B cell (primary cell): ENCODE results near the gene MORF4L1.

Experiments used
- CTCF ChIP-seq: fragments of 200-600 bp; IDR thresholded peaks from one replicate; pipeline ENCODE4 v1.8.0; 2022; ENCODE audit warnings: antibody characterized with exemption, mild to moderate bottlenecking
- EZH2 ChIP-seq: IDR thresholded peaks from 2 replicates; pipeline ENCODE4 v1.6.1; 2012; ENCODE audit warnings: borderline replicate concordance, low read depth, mild to moderate bottlenecking, moderate library complexity, low read length; ENCODE audit not compliant: insufficient read depth, poor library complexity, severe bottlenecking

DNA sequence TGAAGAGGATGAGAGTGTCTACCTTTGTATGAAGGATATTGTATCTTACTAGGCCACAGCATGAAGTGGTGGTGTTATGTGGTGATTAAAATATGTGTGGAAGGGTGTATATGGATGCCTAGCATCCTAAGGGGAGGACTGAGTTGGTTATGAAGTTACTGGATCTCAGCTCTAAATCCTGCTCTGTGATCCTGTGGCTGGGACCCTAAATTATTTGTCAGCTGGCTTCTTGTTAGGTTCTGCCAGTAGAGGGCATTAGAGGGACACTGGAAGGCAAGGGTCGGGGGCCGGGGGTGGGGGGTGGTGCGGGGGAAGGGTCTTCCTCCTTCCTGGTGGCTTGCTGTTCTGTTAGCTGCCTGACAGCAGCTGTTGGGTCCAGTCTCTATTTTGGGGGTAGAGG, 34.9 kb downstream of the MORF4L1 start:
- TF ChIP-seq CTCF (peak; percentile 30), EZH2 (no peak)
